Adrenal gland (tissue), 5 donors: ENCODE measurements around the gene MAK.

Experiments
- POLR2A ChIP-seq, 2 donors: fragments of 450-650 bp; IDR thresholded peaks; one replicate each; pipeline ENCODE4 v1.6.1; 2017; ENCODE audit warnings: antibody characterized with exemption in 2 of 2, mild to moderate bottlenecking in 2 of 2, moderate library complexity in 1 of 2
- TF ChIP-seq, protein P1 (sequence below), 6 experiments: fragments of 450-650 bp in 4 of 6; fragments of 200-600 bp in 2 of 6; sonication (generic) in 1 of 6; IDR thresholded peaks; 1 replicate in 5 of 6; 2 replicates in 1 of 6; pipeline versions ENCODE4 v1.5.1 to v1.8.0; 2016 to 2021; ENCODE audit warnings: antibody characterized with exemption in 6 of 6, mild to moderate bottlenecking in 2 of 6, moderate library complexity in 1 of 6
- donor health status: DM: no; HTN: no; CAD: no.

DNA sequence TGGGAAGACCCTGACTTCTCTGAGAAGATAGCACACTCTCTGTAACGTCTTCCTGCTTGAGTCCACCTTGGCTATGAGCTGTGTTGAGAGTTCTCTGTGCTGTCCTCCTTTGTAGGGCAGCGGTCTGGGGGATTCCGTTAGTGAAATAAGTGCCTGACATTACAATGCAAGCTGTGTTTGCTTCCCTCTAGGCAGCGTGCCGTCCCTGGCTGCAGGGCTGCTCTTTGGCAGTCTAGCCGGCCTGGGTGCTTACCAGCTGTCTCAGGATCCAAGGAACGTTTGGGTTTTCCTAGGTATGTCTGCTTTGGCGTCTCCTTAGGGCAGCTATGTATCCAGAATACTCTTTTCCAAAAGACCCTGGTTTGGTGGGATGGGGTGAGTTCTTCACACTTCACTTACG lies 112.6 kb downstream of the MAK start:
- TF ChIP-seq, protein P1, sequence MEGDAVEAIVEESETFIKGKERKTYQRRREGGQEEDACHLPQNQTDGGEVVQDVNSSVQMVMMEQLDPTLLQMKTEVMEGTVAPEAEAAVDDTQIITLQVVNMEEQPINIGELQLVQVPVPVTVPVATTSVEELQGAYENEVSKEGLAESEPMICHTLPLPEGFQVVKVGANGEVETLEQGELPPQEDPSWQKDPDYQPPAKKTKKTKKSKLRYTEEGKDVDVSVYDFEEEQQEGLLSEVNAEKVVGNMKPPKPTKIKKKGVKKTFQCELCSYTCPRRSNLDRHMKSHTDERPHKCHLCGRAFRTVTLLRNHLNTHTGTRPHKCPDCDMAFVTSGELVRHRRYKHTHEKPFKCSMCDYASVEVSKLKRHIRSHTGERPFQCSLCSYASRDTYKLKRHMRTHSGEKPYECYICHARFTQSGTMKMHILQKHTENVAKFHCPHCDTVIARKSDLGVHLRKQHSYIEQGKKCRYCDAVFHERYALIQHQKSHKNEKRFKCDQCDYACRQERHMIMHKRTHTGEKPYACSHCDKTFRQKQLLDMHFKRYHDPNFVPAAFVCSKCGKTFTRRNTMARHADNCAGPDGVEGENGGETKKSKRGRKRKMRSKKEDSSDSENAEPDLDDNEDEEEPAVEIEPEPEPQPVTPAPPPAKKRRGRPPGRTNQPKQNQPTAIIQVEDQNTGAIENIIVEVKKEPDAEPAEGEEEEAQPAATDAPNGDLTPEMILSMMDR (IDR thresholded peaks at IDR 0.05): no peak
- no peak for TF ChIP-seq POLR2A (IDR thresholded peaks at IDR 0.05)
